ENCODE measurements around the gene DISC1. TPM values are rescaled to one million over a fixed set of nuclear protein-coding genes. Genes with fewer than 3 reads are reported as not detected.

The DISC1 gene
- total and polyA plus RNA-seq, 2 donors (not counting 3 experiments of a cell fraction or from before 2014, with no cell fraction given): 3.3 to 14.7 TPM

DNA sequence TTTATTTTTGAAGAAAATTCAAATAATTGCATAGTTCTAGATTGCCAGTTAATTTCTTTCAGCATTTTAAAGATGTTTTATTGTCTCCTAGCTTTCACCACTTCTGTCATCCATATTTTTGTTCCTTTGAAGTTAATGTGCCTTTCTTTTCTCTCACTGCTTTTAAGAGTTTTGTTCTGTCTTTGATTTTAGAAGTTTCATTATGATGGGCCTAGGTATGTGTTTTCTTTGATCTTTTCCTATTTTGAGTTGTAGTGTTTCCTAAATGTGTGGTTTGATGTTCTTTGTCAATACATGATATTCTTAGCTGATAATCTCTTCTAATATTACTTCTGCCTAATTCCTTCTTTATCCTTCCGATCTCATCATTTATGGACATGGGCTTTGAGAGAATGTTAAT, 378.7 kb downstream of the DISC1 start:
- no peak overlapping the region for H3K27ac ChIP-seq (ENCODE audit: insufficient read depth, low read depth, low read length)
- H3K9me1 ChIP-seq (replicated peaks; ENCODE audit: control insufficient read depth, extremely low read depth, insufficient read depth, low read length): no peaks in the 10 kb centered on the region
- H3K9ac ChIP-seq (replicated peaks; ENCODE audit: extremely low read depth, insufficient read depth, low read length): no peak overlapping the region
- ChIA-PET CTCF (no interaction called here), POLR2A (no interaction called here)
- dilution Hi-C loops (cut with MboI; ENCODE audit: extremely low pct_ligation_motif_present, low sequenced_read_pairs) (no loop called here), intact Hi-C loops (cut with micrococcal nuclease) (no loop called here)
- no TSS peak for BruUV-seq (replicated peaks)
- no peaks in the 10 kb centered on the region for H4K20me1 ChIP-seq (replicated peaks; ENCODE audit: control insufficient read depth, extremely low read depth, insufficient read depth, low read length)
- H3K79me2 ChIP-seq (ENCODE audit: control insufficient read depth, insufficient read depth, low read length): no peaks in the 10 kb centered on the region
- H3K36me3 ChIP-seq (ENCODE audit: control insufficient read depth in 2 of 2, extremely low read depth in 1 of 2, insufficient read depth in 2 of 2, low read length in 2 of 2): no peaks in the 10 kb centered on the region
- H2AFZ ChIP-seq (ENCODE audit: low read depth, low read length): no peak overlapping the region
- H3K4me2 ChIP-seq (ENCODE audit: insufficient read depth, low read length): no peak overlapping the region
- no peak for FAIRE-seq
- no peaks in the 10 kb centered on the region for H3K9me3 ChIP-seq (replicated peaks; ENCODE audit: control insufficient read depth, insufficient read depth, low read length)
- H3K4me3 ChIP-seq (replicated peaks in 1 of 3; ENCODE audit: insufficient read depth in 1 of 3, low read depth in 1 of 3, low read length in 3 of 3): no peak overlapping the region
- no peak for TF ChIP-seq MAX (IDR thresholded peaks at IDR 0.05; ENCODE audit: insufficient read depth, insufficient read length)
- TF ChIP-seq POLR2AphosphoS5 (IDR thresholded peaks at IDR 0.05; ENCODE audit: insufficient read depth, low read depth, low read length): no peak
- no peak for TF ChIP-seq MYC (IDR thresholded peaks at IDR 0.05; ENCODE audit: low read depth, low read length)
- no peak for TF ChIP-seq EZH2 (IDR thresholded peaks at IDR 0.05; ENCODE audit: borderline replicate concordance, low read depth, low read length, severe bottlenecking)
- no peaks in the 10 kb centered on the region for H3K27me3 ChIP-seq (ENCODE audit: control insufficient read depth in 2 of 2, insufficient read depth in 2 of 2, low read length in 2 of 2)
- DNase-seq (ENCODE audit: low read depth, low spot score): no peak
- peaks cover 2% of the 10 kb centered on the region for H3K4me1 ChIP-seq (ENCODE audit: control insufficient read depth, extremely low read depth, insufficient read depth, low read length)

DNA sequence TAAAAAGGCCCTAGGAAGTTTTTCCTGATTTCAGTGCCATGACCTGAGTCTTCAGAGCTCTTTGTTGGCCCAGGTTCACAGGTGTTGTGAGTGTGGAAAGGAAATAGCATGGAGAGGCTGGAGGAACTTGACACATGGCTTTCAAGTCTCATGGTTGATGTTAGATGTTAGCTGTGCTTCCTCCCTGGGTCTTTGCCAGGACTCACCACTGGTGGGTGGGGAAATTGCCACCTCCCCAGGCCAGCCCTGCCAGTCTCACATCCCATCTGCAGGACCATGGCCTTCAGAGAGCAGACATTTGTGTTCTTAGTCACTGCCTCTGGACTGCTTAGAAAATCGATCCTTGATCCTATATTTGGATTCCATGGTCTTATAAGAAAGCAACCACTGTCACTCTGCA, 383.2 kb downstream of the DISC1 start:
- intact Hi-C loops (cut with micrococcal nuclease): loop anchor here (5.0 to 10.0 kb wide), 2 partner anchors 255 to 943 kb away; partner anchors contain the start of gene NTPCR

More for the DNA sequence above, 383.2 kb downstream of the DISC1 start:
- ChIA-PET POLR2A (no interaction called here), CTCF (no interaction called here)
- Histone ChIP-seq H4K20me1 (replicated peaks; ENCODE audit: control insufficient read depth, extremely low read depth, insufficient read depth, low read length) (no peaks in the 10 kb centered on the region), H3K36me3 (ENCODE audit: control insufficient read depth in 2 of 2, extremely low read depth in 1 of 2, insufficient read depth in 2 of 2, low read length in 2 of 2) (no peaks in the 10 kb centered on the region), H3K9ac (replicated peaks; ENCODE audit: extremely low read depth, insufficient read depth, low read length) (no peak overlapping the region), H3K9me3 (replicated peaks; ENCODE audit: control insufficient read depth, insufficient read depth, low read length) (no peaks in the 10 kb centered on the region), H2AFZ (ENCODE audit: low read depth, low read length) (no peak overlapping the region), H3K4me3 (replicated peaks in 1 of 3; ENCODE audit: insufficient read depth in 1 of 3, low read depth in 1 of 3, low read length in 3 of 3) (no peak overlapping the region), H3K9me1 (replicated peaks; ENCODE audit: control insufficient read depth, extremely low read depth, insufficient read depth, low read length) (no peaks in the 10 kb centered on the region), H3K4me1 (ENCODE audit: control insufficient read depth, extremely low read depth, insufficient read depth, low read length) (peaks cover 27% of the 10 kb centered on the region), H3K4me2 (ENCODE audit: insufficient read depth, low read length) (no peak overlapping the region), H3K27me3 (ENCODE audit: control insufficient read depth in 2 of 2, insufficient read depth in 2 of 2, low read length in 2 of 2) (no peaks in the 10 kb centered on the region), H3K27ac (ENCODE audit: insufficient read depth, low read depth, low read length) (no peak overlapping the region), H3K79me2 (ENCODE audit: control insufficient read depth, insufficient read depth, low read length) (no peaks in the 10 kb centered on the region)
- no TSS peak for BruUV-seq (replicated peaks)
- no peak for FAIRE-seq
- peak; percentile 35 for DNase-seq (ENCODE audit: low read depth, low spot score)
- dilution Hi-C loops (cut with MboI; ENCODE audit: extremely low pct_ligation_motif_present, low sequenced_read_pairs): no loop called here
- TF ChIP-seq FOS (IDR thresholded peaks at IDR 0.05; ENCODE audit: borderline replicate concordance, insufficient read depth, low read length) (peak; percentile 11), CTCF (IDR thresholded peaks at IDR 0.05; ENCODE audit: extremely low read depth in 1 of 2, insufficient read depth in 1 of 2, low read depth in 1 of 2, low read length in 2 of 2) (no peak)
